NCI-H146 treated with DMSO at 0.1 percent for 48 hours (cell line): ENCODE measurements around the gene PLAA.

ENCODE experiments used
- DNase-seq: peaks from one replicate; lab custom pipeline; 2025; ENCODE audit not compliant: unreplicated experiment; lab: John Stamatoyannopoulos, UW

The PLAA gene

GRCh38 chr9:26946753-26947727 is at the start of gene PLAA:
PLAA (minus strand) TSS chr9:26947242; CDS start chr9:26947045, 197 bp downstream.
- DNase-seq, result peak; percentile 93

DNA sequence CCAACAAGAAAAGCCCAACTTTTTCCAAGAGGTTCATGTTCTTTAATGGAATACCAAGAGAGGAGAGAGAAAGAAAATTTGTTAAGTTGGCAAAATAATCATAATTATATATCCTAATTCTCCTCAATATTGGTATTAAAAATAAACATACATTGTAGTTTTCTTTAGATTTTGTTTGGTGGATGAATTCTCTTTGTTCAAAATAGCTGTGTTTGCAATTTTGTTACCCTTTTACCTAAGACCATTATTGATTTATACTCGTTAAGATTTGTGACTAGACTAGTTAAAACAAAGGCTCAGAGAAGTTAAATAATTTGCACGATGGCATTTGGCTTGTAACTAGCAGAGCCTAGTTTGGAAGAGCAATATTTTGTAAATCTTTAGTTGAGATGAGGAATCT is 48.8 kb upstream of the PLAA start:
- no peak for DNase-seq

- no peak for DNase-seq
Observed at GRCh38 chr9:26983340-26983739, 36.3 kb upstream of the PLAA start.

DNA sequence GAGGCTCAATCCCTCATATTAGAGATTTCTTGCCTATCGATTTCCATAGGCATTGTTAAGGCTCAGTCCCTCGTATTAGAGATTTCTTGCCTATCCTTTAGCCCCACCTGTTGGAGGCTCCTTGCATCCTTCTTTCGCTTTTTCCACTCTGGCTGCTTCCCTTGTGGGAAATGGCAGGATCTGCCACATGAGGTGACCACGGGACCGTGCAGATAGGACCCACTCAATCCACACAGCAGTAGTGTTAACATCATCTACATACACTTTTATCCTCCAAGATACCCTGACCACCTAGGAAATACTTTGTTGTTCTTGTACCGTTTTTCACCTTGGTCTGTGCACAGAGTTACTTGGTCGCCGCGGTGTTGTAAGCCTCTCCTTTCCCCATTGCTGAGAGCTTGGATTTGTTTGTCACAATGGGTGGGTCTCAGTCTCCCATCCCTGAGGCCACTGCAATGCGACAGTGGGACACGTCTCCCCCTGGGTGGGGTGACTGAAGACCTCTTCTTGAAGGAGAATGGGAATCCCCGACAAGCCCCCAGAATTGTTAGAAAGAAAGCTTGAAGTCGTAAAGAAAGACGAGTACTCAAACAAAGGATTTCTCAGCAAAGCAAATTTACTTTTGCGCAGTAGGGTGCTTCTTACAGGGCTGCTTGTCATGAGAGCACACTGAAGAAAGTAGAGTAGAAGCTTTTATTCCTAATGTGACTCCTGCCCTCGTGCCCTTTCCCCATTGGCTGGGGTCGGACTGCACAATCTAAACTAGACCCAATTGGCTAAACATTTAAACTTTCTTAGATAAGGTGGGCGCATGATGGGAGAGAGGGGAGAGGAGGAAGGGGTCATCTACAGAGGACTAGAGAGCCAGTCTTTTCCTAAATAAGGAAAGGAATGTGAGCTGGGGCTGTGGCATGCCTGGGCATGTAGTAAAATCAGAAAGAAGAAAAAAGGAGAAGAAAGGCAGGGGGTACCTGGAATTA is 29.0 kb upstream of the PLAA start:
- no peak for DNase-seq

DNA sequence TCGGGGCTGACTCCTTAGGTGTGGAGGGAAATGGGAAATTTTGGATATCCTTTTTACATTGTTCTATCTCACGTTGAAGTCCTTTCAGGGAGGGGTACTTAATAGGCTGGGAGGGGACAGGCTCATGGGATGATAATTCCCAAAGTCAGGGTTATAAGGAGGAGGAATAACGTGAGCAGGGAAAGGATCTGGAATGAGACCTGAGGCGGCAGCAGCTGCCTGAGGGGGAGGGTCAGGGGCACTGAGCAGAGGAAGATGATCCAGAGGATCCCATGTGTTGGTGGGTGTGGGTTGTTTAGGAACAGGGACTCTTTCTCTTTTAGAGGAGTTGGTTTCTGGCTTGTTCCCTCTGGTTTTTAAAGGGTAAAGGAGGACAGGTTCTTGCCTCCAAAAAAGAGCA is 27.9 kb upstream of the PLAA start:
- DNase-seq, result no peak

- DNase-seq, result no peak
Observed at GRCh38 chr9:26973989-26974388, 26.9 kb upstream of the PLAA start.

- DNase-seq, result no peak
Observed at GRCh38 chr9:26971721-26972120, 24.7 kb upstream of the PLAA start.

GRCh38 chr9:26956860-26957233 is 9.8 kb upstream of the PLAA start:
- no peak for DNase-seq

GRCh38 chr9:26955921-26956859 is 9.1 kb upstream of the PLAA start, which contains the start of gene IFT74:
IFT74 (plus strand) TSS chr9:26956412; CDS start chr9:26961968, 5,556 bp downstream.
- DNase-seq, result peak; percentile 98

GRCh38 chr9:26955222-26955903 is 8.3 kb upstream of the PLAA start:
- peak; percentile 18 for DNase-seq

DNA sequence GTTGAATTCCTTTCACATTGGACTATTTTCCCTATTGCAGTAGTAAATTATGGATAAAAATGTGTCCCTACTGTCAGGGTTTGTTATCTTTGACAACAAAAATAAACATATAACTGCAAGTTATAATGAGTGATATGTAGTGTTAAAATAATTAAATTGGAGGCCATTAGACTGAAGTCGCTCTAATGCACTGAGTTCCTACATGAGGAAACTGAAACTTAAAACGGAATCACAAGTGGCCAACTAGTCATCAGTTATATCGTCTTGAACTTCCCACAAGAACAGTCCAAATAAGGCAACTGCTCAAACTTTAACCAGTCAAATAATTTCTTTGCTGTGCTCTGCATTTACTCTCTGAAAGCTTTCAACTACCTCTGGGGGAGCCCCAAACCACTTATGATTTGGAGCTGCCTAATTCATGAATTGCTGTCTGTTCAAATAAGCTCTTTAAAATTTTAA is 7.0 kb upstream of the PLAA start:
- DNase-seq, result no peak

DNA sequence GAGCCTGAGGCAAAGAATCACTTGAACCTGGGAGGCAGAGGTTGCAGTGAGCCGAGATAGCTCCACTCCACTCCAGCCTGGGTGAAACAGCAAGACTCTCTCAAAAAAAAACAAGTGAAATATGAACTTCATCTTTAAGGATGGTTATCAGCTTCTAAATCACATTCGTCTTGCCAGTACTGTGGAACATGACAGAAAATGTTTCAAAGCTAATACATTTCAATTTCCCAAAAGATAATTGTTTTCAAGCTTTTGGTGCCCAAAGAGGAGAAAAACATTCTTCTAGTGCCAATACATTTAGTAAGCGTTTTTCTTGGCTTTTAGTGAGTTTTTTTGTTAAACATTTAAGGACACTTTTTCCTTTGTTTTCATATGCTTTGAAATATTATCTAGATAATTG is 4.8 kb upstream of the PLAA start:
- no peak for DNase-seq

DNA sequence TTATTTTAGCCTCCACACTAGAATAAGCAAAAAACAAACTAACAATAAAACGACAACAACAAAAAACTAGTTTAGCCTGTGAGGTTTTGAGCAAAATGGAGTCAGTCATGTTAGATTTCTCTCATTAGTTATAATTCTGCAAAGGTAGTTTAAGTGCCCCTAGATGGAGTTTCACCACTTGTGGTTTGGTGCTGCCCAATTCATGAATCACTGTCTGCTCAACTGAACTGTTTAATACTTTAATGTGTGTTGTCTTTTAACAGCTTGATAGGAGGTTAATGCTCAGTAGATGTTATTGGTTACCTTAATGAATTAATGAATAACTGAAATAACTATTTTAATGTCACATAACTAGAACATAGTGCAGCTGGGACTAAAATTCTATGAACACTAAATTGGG is 3.5 kb upstream of the PLAA start:
- no peak for DNase-seq

DNA sequence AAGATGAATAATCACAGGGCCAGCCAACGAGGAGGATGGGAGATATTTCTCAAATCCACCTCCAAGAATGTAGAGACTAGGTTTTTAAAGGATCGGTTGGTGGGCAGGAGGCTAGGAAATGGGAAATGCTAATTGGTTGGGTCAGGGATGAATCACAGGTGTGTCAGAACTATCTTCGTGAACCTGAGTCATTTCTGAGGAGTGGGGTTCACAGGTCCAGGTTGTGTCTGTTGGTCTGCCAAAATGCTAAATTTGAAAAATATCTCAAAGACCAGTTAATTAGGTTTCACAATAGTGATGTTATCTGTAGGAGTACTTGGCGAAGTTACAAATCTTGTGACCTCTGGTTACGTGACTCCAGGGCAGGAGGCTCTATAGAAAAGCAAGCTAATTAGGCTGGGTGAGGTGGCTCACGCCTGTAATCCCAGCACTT is 2.6 kb upstream of the PLAA start:
- DNase-seq, result no peak

GRCh38 chr9:26947736-26948135 is 694 bp upstream of the PLAA start:
- DNase-seq, result no peak

DNA sequence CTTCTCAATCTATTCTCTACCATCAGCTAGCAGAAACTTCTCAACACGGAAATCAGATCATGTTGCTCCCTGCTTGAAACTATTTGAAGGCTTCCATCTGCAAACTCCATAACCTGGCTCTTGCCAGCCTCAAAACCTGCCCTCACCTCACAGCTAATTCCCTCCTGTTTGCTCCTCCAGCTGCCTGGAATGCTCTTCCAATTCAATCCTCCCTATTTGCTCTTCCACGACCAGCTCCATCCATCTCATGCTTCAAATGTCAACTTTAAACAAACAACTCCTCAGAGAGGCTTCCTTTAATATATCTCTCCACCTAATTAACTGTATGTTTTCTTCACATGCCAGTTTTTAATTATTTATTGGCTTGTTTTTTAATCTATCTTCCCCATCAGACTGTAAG is 1.5 kb downstream of the PLAA start:
- DNase-seq, result no peak

- no peak for DNase-seq
Observed at GRCh38 chr9:26940779-26941178, 6.3 kb downstream of the PLAA start.

GRCh38 chr9:26939955-26940711 is 6.9 kb downstream of the PLAA start:
- no peak for DNase-seq

GRCh38 chr9:26937816-26938371 is 9.1 kb downstream of the PLAA start:
- no peak for DNase-seq
